Vagina (tissue), 2 donors: ENCODE data around the gene HMHB1. TPM values are rescaled to one million over a fixed set of nuclear protein-coding genes. Genes with fewer than 3 reads are reported as not detected.
"Not testable (repeated sequence)": the region's sequence is repeated elsewhere in the genome, so short reads cannot be mapped to it uniquely, and the experiment has no call there.

Source experiments
- DNase-seq, 2 donors: peaks; one replicate each; pipeline ENCODE4 v3.0.0-alpha.2; 2017; ENCODE audit errors: extremely low spot score in 2 of 2
- H3K27ac ChIP-seq: fragments of 200-600 bp; sonication (generic); one replicate; pipeline ENCODE4 v1.5.1; 2019
- H3K27me3 ChIP-seq: fragments of 200-600 bp; sonication (generic); one replicate; pipeline ENCODE4 v1.5.1; 2019
- H3K36me3 ChIP-seq, 2 donors: fragments of 200-600 bp; sonication (generic); one replicate each; pipeline ENCODE4 v1.5.1; 2017 to 2019
- H3K4me1 ChIP-seq: fragments of 200-600 bp; sonication (generic); one replicate; pipeline ENCODE4 v1.5.1; 2019
- H3K4me3 ChIP-seq, 2 donors: fragments of 200-600 bp; sonication (generic); 1 replicate in 1 of 2; 2 replicates in 1 of 2; pipeline ENCODE4 v1.5.1; 2016 to 2019
- H3K9me3 ChIP-seq: fragments of 200-600 bp; sonication (generic); one replicate; pipeline ENCODE4 v1.5.1; 2019
- POLR2A ChIP-seq, 2 donors: fragments of 450-650 bp; IDR thresholded peaks; one replicate each; pipeline ENCODE4 v1.6.1; 2017; ENCODE audit warnings: antibody characterized with exemption in 2 of 2, mild to moderate bottlenecking in 2 of 2, moderate library complexity in 2 of 2
- POLR2AphosphoS5 ChIP-seq, 2 donors: sonication (generic); formaldehyde crosslinking; IDR thresholded peaks; one replicate each; pipeline ENCODE4 v1.9.0; 2017; ENCODE audit warnings: antibody characterized with exemption in 2 of 2, mild to moderate bottlenecking in 2 of 2, low read depth in 1 of 2; ENCODE audit not compliant: insufficient read depth in 1 of 2
- intact Hi-C: fragments of 100-400 bp; cut with DNase I; formaldehyde crosslinking; loops from one replicate; pipeline ENCODE4 v1.15.1; 2023
- total RNA-seq: library from RNA; depleted of rRNA; stranded (reverse); fragments of >200 nt; gene quantifications from one replicate; pipeline ENCODE4 v1.2.3, GENCODE V29; 2016
- TF ChIP-seq, protein P1 (sequence below), 3 experiments: fragments of 450-650 bp in 2 of 3; fragments of 200-600 bp in 1 of 3; sonication (generic) in 1 of 3; IDR thresholded peaks; one replicate each; pipeline ENCODE4 v1.5.1; 2017 to 2019; ENCODE audit warnings: antibody characterized with exemption in 3 of 3, mild to moderate bottlenecking in 2 of 3, moderate library complexity in 2 of 3

HMHB1 gene
- total RNA-seq, 1 donor from 2014 or later, result not detected

DNA sequence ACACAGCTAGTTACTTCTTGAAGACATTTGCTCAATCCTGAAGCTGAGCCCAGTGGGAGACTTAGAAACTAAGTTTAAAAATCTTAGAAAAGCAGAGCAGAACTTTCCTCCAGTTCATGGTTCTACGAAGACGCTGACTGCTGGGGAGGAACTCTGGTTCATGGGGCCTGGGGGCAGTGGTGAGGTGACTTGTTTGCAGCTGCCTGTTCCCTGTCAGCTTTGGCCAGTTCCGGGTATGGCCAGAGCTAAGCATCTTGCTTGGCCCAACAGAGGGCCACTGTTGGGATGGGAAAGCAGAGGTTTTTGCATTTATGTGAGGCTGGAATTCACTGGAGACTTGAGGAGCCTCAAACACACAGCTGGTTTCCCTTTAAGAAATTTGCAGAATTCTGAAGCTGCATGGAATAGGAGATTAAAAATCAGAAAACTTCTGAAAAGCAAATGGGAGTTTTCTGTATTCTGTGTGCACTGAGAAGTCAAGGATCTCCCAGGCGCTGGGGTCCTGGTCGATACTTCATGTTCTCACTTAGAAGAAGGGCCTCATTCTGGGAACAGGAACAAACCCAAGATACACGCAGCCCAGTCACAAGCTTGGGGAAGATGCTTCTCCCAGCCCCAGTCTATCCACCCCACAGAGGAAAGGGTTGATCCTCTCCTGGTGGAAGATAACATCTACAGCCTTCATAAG lies 10.6 kb upstream of the HMHB1 start:
- Histone ChIP-seq H3K9me3 (no peaks in the 10 kb centered on the region), H3K4me1 (no peaks in the 10 kb centered on the region), H3K27ac (no peak overlapping the region), H3K27me3 (no peaks in the 10 kb centered on the region), H3K36me3 (no peaks in the 10 kb centered on the region), H3K4me3 (no peak overlapping the region)
- intact Hi-C loops, result no loop called here
- DNase-seq, result no peak
- TF ChIP-seq POLR2A (IDR thresholded peaks at IDR 0.05) (no peak), POLR2AphosphoS5 (IDR thresholded peaks at IDR 0.05; ENCODE audit: insufficient read depth in 1 of 2, low read depth in 1 of 2) (no peak)
- TF ChIP-seq, protein P1, sequence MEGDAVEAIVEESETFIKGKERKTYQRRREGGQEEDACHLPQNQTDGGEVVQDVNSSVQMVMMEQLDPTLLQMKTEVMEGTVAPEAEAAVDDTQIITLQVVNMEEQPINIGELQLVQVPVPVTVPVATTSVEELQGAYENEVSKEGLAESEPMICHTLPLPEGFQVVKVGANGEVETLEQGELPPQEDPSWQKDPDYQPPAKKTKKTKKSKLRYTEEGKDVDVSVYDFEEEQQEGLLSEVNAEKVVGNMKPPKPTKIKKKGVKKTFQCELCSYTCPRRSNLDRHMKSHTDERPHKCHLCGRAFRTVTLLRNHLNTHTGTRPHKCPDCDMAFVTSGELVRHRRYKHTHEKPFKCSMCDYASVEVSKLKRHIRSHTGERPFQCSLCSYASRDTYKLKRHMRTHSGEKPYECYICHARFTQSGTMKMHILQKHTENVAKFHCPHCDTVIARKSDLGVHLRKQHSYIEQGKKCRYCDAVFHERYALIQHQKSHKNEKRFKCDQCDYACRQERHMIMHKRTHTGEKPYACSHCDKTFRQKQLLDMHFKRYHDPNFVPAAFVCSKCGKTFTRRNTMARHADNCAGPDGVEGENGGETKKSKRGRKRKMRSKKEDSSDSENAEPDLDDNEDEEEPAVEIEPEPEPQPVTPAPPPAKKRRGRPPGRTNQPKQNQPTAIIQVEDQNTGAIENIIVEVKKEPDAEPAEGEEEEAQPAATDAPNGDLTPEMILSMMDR (IDR thresholded peaks at IDR 0.05), result no peak

DNA sequence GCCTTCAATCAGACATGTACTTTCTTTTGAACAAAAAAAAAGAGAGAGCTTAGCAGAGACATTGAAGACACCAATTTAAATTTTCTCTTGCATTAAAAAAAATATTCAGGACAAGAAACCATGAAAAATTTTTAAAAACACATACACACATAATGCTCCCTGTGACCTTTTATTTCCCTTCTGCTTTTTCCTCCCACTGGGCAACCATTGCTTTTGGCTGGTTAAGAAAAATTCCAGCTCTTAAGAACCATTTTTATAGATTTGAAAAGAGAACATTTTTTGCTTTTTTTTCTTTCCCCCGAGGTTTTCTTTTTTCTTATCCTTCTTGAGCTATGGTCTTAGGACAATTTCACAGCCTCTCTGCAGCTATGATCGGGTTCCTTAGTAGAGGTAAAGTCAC lies 6.1 kb upstream of the HMHB1 start:
- Histone ChIP-seq H3K9me3 (no peaks in the 10 kb centered on the region), H3K27ac (no peak overlapping the region), H3K4me3 (no peak overlapping the region), H3K4me1 (no peaks in the 10 kb centered on the region), H3K36me3 (no peaks in the 10 kb centered on the region), H3K27me3 (no peaks in the 10 kb centered on the region)
- DNase-seq, result no peak
- no peak for TF ChIP-seq POLR2AphosphoS5 (IDR thresholded peaks at IDR 0.05; ENCODE audit: insufficient read depth in 1 of 2, low read depth in 1 of 2)
- TF ChIP-seq, protein P1 (IDR thresholded peaks at IDR 0.05), result no peak
- no peak for TF ChIP-seq POLR2A (IDR thresholded peaks at IDR 0.05)
- intact Hi-C loops, result no loop called here

DNA sequence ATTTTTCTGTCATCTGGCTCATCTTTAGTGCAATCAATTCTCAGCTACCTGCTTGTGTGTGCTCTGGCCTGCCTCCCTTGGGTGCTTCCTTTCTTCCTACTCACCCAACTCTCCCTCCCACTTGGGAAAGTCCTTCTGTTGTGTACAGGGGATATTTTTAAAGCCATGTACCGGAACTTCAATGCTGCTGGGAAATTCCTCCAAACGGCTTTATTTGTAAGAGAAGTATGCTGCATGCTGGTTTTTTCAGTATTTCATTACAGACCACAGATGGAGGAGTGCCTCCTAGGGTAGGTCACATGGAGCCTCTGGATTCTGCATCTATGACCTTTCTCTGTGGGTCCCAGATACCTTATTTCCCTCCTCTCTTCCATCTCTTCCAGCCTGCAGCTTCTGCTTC lies 5.4 kb upstream of the HMHB1 start:
- intact Hi-C loops, result no loop called here
- TF ChIP-seq POLR2AphosphoS5 (IDR thresholded peaks at IDR 0.05; ENCODE audit: insufficient read depth in 1 of 2, low read depth in 1 of 2), result no peak
- TF ChIP-seq, protein P1 (IDR thresholded peaks at IDR 0.05), result no peak
- TF ChIP-seq POLR2A (IDR thresholded peaks at IDR 0.05), result no peak
- Histone ChIP-seq H3K4me3 (no peak overlapping the region), H3K9me3 (no peaks in the 10 kb centered on the region), H3K4me1 (no peaks in the 10 kb centered on the region), H3K27ac (no peak overlapping the region), H3K36me3 (no peaks in the 10 kb centered on the region), H3K27me3 (no peaks in the 10 kb centered on the region)
- no peak for DNase-seq

- no peaks in the 10 kb centered on the region for H3K27me3 ChIP-seq
- H3K4me3 ChIP-seq, result no peak overlapping the region
- no peaks in the 10 kb centered on the region for H3K36me3 ChIP-seq
- H3K4me1 ChIP-seq, result no peaks in the 10 kb centered on the region
- intact Hi-C loops, result no loop called here
- H3K9me3 ChIP-seq, result no peaks in the 10 kb centered on the region
- H3K27ac ChIP-seq, result no peak overlapping the region
- no peak for DNase-seq
- TF ChIP-seq POLR2AphosphoS5 (IDR thresholded peaks at IDR 0.05; ENCODE audit: insufficient read depth in 1 of 2, low read depth in 1 of 2), result no peak
- TF ChIP-seq, protein P1 (IDR thresholded peaks at IDR 0.05), result no peak
- TF ChIP-seq POLR2A (IDR thresholded peaks at IDR 0.05), result no peak
Measured at GRCh38 chr5:143807401-143807800, 4.6 kb upstream of the HMHB1 start.

DNA sequence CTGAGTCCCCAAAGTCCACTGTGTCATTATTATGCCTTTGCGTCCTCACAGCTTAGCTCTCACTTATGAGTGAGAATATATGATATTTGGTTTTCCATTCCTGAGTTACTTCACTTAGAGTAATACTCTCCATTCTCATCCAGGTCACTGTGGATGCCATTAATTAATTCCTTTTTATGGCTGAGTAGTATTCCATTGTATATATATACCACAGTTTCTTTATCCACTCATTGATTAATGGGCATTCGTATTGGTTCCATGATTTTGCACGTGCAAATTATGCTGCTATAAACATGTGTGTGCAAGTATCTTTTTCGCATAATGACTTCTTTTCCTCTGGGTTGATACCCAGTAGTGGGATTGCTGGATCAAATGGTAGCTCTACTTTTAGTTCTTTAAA lies 4.4 kb downstream of the HMHB1 start:
- H3K36me3 ChIP-seq, H3K9me3 ChIP-seq, intact Hi-C loops, H3K27me3 ChIP-seq, H3K27ac ChIP-seq, H3K4me3 ChIP-seq, DNase-seq, H3K4me1 ChIP-seq: not testable (repeated sequence)
